GM19395 (cell line): Measurements from ENCODE around the gene LRRC27.
A peak's percentile ranks its signal among the peaks of the same experiment; 100 is the strongest.
"Not testable (repeated sequence)": the region's sequence is repeated elsewhere in the genome, so short reads cannot be mapped to it uniquely, and the experiment has no call there.

Experiments
- ATAC-seq: cut with Tn5 transposase; IDR thresholded peaks from one replicate; pipeline ENCODE4 v1.9.1; 2021; ENCODE audit warnings: mild to moderate bottlenecking, moderate library complexity; ENCODE audit not compliant: unreplicated experiment

LRRC27 gene

GRCh38 chr10:132313865-132314264 lies 18.1 kb upstream of the LRRC27 start:
- no peak for ATAC-seq

DNA sequence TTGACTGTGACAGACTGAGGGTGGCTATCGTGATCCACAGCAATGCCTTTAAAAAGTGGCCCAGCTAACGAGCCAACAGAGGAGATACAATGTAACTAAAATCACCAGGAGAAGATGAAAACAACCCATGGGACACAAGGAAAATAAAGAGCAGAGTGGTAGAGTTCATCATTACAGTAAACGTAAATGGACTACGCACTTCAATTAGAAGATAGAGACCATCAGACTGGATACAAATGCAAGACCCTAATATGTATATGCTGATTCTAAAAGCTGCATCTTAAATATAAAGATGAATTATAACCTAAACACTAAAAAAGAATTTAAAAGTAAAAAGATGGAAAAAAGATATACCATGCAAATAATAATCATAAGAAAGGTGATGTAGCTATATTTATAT lies 17.7 kb upstream of the LRRC27 start:
- no peak for ATAC-seq

GRCh38 chr10:132314881-132315280 lies 17.1 kb upstream of the LRRC27 start:
- ATAC-seq: not testable (repeated sequence)

- no peak for ATAC-seq
These were observed 15.9 kb upstream of the LRRC27 start for GRCh38 chr10:132316133-132316532.

DNA sequence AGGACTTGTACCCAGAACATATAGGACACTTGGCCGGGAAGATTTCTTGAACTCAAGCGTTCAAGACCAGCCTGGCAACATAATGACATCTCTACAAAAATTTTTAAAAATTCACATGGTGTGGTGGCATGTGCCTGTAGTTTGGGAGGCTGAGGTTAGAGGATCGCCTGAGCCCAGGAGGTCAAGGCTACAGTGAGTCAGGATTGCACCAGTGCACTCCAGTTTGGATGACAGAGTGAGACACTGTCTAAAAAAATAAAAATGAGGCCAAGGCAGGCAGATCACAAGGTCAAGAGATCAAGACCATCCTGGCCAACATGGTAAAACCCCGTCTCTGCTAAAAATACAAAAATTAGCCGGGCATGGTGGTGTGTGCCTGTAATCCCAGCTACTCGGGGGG lies 14.5 kb upstream of the LRRC27 start:
- not testable (repeated sequence) for ATAC-seq

DNA sequence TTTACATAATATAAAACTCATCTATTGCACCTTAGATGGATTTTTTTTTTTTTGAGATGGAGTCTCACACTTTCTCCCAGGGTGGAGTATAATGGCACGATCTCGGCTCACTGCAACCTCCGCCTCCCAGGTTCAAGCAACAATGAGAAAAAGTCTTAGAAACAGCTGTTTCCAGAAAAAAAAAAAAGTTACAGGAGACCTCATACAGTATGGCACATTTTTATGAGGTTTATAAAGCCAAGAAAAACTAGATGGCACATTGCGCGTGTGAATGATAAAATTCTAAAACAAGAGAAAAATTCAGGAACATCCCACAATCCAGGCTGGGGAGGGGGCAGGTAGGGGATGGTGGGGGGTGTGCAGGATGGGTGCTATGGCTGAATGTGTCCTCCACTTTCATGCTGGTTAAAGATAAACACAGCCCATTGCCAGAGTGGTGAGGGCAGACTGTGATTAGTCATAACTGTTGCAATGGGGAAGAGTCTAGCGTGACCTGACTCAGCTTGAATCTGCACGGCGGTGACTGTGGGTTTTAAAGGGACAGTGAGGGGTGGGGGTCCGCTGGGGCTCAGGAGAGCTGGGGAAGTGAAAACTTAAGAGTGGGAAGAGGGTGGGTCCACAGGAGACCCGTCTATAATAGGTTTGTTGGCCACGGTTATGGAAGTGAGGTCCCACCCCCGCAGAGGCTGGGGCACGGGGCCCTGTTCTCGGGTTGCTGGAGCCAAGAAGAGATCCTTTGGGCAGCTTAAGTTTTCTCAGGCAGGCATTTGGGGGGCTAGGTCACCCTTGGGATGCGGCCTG lies 11.9 kb upstream of the LRRC27 start:
- peak; percentile 98 for ATAC-seq

DNA sequence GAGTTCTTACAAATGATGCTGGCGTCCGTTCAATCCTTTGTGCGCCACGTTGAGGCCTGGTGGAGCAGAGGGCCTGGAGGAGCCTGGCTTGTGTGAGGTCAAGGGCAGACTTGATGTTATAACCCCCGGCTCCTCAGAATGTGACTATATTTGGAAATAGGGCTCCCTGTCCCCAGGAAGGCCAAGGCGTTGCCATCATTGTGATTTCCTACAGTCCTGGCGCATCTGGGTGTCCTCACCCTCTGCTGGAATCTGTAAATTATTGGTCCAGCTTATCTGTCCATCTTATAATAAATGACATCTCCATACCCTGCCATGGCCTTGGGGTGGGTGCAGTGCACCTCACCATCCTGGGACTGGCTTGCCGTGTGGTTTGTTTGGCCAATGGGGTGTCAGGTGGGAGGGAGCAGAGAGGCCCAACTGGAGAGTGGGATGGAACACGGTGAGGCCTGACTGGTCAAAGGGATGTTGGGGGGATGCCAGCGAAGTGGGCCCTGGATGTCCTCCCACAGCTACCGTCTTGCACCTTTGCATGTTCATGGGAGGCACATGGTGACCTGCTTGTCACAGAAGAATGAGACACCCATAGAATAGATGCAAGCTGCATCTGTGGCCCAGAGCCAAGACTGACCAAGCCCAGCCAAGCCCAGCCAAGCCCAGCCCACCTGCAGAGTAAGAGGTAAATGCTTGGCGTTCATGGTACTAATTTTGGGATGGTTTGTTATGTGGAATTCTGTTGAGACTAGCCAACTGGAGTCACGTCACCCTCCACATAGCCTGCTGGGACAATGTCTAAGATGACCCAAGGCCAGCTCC lies 11.1 kb upstream of the LRRC27 start:
- ATAC-seq: peak; percentile 3

DNA sequence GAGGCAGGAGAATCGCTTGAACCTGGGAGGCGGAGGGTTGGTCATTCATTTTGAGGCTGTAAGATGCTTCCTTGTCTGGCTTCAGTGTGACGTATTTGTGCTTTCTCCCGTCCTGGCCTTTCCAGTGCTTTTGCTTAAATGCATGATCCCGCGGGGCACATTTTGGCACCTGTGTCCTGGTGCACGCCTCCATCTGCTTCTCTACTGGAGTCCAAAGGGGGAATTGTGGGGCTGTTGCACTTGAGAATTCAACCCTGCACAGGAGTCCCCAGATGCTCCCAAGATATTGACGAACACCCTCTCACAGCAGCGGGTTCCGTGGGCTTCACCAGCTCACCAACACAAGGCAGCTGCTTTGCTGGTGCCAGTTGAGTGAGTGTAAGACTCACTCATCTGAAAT lies 10.3 kb upstream of the LRRC27 start:
- ATAC-seq: no peak

GRCh38 chr10:132322586-132323048 lies 9.4 kb upstream of the LRRC27 start:
- ATAC-seq: no peak

DNA sequence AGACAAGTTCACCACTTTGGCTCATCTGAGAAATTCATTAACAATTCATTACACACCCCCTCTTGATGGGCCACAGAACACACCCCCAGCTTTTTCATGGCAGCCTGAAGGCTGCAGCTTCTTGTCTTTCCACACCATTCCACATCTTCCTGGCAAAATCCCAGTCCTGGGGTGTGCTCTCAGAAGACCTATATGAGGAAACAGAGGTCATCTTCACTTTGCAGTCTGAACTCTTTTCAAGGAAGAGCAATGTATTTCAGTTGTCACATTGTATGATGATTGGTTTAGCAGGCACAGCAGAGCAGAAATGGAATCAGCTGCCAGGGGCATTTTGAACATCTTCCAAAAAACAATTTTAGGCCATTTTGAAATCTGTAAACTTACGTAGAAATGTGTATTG lies 7.8 kb upstream of the LRRC27 start:
- no peak for ATAC-seq

DNA sequence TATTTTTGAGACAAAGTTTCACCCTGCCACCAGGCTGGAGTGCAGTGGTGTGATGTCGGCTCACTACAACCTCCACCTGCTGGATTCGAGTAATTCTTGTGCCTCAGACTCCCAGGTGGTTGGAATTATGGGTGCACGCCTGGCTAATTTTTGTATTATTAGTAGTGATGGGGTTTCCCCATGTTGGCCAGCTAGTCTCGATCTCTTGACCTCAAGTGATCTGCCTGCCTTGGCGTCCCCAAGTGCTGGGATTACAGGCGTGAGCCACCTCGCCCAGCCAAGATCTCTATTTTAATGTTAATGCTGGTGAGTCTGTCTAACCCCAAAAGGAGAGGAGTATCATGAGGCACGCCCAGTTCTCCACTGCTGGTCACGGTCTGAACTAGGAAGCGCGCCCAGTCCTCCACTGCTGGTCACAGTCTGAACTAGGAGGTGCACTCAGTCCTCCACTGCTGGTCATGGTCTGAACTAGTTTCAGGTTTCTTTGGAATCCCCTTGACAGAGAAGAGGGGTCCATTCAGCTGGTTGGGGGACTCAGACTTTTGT lies 5.6 kb upstream of the LRRC27 start:
- ATAC-seq: no peak

DNA sequence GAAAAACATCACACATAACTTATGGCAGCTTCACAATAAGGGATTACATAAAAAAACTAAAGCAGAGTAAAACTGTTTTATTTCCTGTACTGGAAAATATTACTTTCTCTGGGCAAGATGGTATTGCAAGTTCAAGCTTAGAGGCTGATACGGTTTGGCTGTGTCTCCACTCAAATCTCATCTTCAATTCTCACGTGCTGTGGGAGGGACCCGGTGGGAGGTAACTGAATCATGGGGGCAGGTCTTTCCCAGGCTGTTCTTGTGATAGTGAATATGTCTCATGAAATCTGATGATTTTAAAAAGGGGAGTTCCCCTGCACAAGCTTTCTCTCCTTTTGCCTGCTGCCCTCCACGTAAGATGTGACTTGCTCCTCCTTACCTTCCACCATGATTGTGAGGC lies 5.1 kb upstream of the LRRC27 start:
- no peak for ATAC-seq

DNA sequence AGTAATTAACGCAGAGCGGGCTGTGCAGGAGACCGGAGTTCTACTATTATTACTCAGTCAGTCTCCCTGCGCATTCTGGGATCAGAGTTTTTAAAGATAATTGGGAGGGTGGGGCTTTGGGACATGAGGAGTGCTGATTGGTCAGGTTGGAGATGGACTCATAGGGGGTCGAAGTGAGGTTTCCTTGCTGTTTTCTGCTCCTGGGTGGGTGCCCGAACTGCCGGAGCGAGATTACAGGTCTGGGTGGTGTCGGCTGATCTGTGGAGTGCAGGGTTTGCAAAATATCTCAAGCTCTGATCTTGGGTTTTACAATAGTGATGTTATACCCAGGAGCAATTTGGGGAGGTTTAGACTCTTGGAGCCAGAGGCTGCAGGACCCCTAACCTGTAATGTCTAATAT lies 3.9 kb upstream of the LRRC27 start:
- no peak for ATAC-seq

- no peak for ATAC-seq
These were observed 3.3 kb upstream of the LRRC27 start for GRCh38 chr10:132328738-132329137.

DNA sequence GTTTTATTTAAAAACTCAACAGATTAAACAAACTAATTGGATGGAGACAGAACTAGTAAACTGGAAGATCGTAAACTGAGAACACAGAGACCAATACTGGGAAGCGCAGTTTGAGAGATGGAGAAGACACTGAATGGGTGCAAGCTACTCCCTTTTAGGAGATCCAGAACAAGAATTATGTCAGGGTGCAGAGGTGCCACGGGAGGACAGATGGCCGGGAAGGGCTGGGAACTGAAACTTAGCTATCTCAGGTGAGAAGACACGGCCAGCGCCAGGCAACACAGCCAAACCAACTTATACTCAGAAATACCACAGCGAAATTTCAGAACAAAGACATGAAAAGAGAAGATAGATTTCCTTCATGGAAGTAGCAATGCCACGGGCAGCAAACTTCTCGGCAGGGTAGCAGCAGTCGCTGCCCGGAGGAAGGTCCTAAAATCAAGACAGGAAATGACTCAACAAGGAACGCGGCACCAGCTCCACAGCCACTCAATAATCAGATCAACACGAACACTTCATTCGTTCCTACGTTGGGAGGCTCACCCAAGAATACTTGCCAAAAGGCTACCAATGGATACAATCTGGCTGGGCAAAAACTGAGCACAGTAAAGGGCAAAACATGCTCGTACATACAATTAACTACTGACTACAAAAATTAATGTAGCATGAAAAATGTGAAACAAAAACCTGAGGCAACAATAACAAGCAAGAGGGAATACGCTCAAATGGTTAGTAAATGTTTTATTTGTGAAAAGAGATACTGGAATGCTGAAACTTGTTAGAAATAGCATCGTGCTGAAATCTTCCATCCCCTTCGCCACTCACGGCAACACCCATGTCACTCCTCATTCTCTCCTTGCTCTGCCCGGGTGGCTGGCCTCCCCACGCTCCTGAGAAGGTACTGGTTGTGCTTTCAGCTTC lies 2.2 kb upstream of the LRRC27 start:
- ATAC-seq: no peak

- no peak for ATAC-seq
These were observed 1.5 kb upstream of the LRRC27 start for GRCh38 chr10:132330486-132330833.

- peak; percentile 50 for ATAC-seq
These were observed 401 bp downstream of the LRRC27 start for GRCh38 chr10:132332433-132332754.

GRCh38 chr10:132333386-132333785 lies 1.4 kb downstream of the LRRC27 start:
- no peak for ATAC-seq

GRCh38 chr10:132334631-132335188 lies 2.7 kb downstream of the LRRC27 start:
- no peak for ATAC-seq

- peak; percentile 49 for ATAC-seq
These were observed 3.4 kb downstream of the LRRC27 start for GRCh38 chr10:132335189-132336063.
